Inflammatory macrophage (primary cell): ENCODE data around the gene RBCK1.
"Not testable (repeated sequence)": the region's sequence is repeated elsewhere in the genome, so short reads cannot be mapped to it uniquely, and the experiment has no call there.

Experiments
- DNase-seq, 2 donors: peaks; one replicate each; pipeline ENCODE4 v3.0.0-alpha.2; 2020 to 2022

Gene RBCK1

DNA sequence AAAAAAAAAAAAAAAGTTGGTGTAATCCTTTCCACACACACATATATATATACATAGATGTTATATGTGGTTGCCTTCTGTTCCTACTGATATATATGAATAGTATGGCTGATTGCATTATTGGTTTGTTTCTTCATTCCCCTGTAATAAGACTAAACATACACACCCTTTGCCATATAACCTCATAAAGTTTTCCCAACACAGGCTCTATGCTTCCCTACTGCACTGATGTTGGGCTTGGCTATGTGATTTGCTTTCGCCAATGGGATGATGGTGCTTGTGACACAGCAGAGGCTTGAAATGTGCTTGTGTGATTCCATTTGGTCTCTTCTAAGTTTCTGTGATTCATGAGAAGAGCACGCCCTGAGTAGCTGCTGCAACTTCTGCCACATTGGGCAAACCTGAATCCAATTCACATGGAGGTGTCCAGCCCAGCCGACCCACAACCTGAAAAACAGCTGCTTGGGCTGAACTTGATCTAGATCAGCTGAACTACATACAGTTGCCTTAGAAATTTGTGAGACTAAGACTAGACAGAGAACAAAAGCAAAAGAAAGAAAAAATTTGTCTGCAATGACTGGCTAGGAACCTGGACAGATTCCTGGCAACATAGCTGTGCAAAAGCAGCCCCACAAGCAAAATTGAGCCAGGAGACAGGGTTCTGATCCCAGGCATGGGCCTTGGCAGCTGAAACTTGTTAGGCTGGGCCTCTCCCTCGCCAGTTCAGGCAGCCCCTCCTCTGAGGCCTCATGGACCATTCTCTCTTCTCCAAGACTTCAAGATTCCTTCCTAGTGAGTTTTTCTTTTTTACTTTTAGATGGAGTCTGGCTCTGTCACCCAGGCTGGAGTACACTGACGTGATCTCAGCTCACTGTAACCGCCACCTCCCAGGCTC lies 67.6 kb downstream of the RBCK1 start:
- no peak for DNase-seq

DNA sequence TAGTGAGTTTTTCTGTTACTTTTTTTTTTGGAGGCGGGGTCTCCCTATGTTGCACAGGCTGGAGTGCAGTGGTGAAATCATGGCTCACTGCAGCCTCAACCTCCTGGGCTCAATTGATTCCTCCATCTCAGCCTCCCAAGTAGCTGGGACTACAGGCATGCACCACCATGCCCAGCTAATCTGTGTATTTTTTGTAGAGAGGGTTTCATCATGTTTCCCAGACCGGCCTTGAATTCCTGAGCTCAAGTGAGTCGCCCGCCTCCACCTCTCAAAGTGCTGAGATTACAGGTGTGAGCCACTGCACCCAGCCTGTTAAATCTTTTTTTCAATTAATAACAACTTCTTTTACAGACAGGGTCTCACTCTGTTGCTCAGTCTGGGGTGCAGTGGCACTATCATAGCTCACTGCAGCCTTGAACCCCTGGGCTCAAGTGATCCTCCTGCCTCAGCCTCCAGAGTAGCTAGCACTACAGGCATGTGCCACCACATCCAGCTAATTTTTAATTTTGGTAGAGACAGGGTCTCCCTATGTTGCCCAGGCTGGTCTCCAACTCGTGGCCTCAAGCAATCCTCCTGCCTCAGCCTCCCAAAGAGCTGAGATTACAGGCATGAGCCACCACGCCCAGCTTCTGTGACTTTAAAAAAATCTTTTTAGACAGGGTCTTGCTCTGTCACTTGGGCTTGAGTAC lies 68.6 kb downstream of the RBCK1 start:
- DNase-seq = not testable (repeated sequence)

DNA sequence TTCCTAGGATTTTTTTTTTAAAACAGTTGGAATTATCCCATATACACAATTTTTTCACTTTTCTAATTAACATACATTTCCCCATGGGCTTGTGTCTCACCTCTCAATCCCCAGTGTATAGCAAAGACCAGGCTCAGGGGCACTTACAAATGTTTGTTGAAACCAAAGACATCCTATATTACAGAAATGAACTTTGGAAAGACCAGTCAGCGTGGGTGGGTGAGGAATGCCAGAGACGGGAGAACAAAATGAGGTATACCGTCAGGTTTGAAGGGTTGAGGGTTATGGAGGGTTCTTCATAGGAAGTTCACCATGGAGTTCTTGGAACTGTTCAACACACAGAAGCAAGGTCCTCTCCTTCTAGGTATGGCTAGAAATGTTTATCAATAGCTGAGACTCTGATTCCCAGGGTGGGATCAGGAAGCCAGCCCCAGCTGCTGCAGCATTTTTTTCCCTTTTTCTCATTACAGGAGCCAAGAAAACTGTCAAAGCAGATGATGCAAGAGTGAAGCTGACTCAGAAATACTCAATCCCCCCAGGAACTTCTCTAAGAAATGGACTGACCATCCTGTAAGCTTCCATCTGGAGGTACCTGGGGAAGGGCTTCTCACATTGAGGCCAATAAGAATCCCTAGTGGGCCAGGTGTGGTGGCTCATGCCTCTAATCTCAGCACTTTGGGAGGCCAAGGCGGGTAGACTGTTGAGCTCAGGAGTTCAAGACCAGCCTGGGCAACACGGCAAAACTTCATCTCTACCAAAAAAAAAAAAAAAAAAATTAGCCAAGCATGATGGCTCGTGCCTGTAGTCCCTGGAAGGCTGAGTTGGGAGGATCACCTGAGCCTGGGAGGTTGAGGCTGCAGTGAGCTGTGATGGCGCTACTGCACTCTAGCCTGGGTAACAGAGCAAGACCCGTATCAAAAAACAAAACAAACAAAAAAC lies 70.2 kb downstream of the RBCK1 start:
- DNase-seq = no peak

DNA sequence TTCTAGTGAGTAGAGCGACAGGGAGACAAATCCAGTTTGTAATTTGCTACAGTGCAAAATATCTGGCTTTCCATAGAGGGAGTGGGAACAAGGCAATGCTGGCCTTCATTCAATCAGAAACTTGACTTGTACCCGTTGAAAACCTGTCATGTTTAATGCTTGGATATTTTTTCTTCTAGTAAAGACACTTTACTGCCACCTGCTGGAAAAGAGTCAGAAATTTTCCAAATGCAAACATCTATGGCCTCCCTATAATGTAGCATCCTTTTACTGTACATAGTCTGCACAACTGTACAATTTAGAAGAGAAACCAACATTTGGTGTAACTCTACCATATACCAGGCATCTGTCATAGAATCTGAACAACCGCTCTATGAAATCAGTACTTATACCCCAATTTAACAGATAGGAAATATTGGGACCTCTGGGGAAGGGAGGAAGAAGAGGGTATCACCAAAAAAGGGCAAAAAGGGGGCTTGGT lies 70.9 kb downstream of the RBCK1 start:
- DNase-seq = peak; percentile 65 to 79

DNA sequence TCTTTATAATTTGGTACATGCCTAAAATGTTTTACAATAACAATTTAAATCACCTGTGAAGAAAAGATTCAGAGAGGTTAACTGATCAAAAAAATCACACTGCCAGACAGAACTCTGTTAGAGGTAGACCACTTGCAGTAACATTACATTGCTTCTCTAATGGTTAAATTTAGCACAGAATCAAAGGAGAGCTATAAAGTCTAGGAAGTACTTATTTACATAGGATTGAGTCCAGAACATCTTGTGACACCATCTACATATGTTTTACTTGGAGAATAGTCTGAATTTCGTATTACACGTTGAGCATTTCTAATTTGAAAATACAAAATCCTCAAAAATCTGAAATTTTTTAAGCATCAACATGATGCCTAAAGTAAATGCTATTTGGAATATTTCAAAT lies 71.4 kb downstream of the RBCK1 start:
- no peak for DNase-seq

DNA sequence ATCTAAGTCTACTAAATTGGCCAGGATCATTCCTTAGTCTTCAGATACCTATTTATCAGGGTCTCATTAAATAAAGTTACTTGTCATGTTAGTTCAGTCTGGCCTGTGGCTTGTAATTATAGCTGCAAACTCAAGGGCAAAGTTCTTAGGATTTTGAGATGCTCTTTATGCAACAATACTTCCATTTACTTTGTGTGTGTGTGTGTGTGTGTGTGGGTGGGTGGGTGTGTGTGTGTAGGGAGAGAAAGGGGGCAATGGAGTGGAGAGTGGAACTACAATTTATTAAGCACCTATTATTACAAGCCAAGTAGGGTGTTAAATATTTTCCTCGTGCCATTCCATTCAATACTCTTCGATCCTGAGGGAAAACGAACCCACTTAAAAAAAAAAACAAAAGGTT lies 71.9 kb downstream of the RBCK1 start:
- no peak for DNase-seq

DNA sequence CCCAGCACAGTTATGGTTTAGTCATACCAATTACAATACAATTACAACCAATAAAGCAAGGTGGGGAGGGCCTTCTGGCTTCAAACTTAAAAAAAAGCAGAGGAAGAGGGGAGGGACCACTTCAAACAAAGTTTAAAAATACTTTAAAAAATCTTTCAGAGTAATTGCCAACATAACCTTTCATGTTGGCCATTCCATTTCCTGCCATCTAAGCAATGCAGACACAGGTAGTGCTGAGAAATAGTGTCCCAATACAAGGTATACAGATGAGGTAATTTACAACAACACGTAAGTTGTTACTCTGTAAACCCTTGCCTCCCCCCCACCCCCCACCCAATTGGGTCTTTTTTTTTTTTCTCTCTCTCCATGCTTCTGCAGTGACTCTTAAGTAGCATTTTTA lies 73.1 kb downstream of the RBCK1 start:
- DNase-seq = no peak
